PFSK-1 (cell line): ENCODE measurements around the gene PGAP6.

Experiments
- FOXP2 ChIP-seq: optimal IDR thresholded peaks from 2 replicates; pipeline ENCODE3; 2011; ENCODE audit warnings: borderline replicate concordance, control low read depth, inconsistent platforms; ENCODE audit not compliant: insufficient read depth; ENCODE audit errors: extremely low read length, extremely low read depth
- POLR2AphosphoS5 ChIP-seq: IDR thresholded peaks from 2 replicates; pipeline ENCODE4 v1.6.1; 2012; ENCODE audit warnings: low read depth, mild to moderate bottlenecking, control low read depth, low read length, moderate library complexity
- REST ChIP-seq, 2 experiments: IDR thresholded peaks; 2 replicates each; pipeline versions ENCODE4 v1.6.1 to v1.8.0; 2011 to 2012; ENCODE audit warnings: low read depth in 2 of 2, low read length in 2 of 2, control low read depth in 1 of 2, inconsistent platforms in 1 of 2, mild to moderate bottlenecking in 1 of 2, moderate library complexity in 1 of 2; ENCODE audit not compliant: insufficient read depth in 1 of 2
- SIN3A ChIP-seq: IDR thresholded peaks from 2 replicates; pipeline ENCODE4 v1.6.1; 2012; ENCODE audit warnings: mild to moderate bottlenecking, low read length, moderate library complexity, borderline replicate concordance; ENCODE audit not compliant: insufficient read depth
- TAF1 ChIP-seq: IDR thresholded peaks from 2 replicates; pipeline ENCODE4 v1.6.1; 2012; ENCODE audit warnings: low read length, control low read depth, borderline replicate concordance; ENCODE audit not compliant: insufficient read depth

GRCh38 chr16:337437-337836 is 44.3 kb downstream of the PGAP6 start:
- TF ChIP-seq POLR2AphosphoS5: no peak
- TF ChIP-seq REST (IDR thresholded peaks at IDR 0.05; ENCODE audit: insufficient read depth in 1 of 2, low read depth in 2 of 2, low read length in 2 of 2): no peak
- TF ChIP-seq TAF1: no peak
- no peak for TF ChIP-seq SIN3A
- TF ChIP-seq FOXP2: no peak
